ENCODE measurements around the gene GATAD2A.

DNA sequence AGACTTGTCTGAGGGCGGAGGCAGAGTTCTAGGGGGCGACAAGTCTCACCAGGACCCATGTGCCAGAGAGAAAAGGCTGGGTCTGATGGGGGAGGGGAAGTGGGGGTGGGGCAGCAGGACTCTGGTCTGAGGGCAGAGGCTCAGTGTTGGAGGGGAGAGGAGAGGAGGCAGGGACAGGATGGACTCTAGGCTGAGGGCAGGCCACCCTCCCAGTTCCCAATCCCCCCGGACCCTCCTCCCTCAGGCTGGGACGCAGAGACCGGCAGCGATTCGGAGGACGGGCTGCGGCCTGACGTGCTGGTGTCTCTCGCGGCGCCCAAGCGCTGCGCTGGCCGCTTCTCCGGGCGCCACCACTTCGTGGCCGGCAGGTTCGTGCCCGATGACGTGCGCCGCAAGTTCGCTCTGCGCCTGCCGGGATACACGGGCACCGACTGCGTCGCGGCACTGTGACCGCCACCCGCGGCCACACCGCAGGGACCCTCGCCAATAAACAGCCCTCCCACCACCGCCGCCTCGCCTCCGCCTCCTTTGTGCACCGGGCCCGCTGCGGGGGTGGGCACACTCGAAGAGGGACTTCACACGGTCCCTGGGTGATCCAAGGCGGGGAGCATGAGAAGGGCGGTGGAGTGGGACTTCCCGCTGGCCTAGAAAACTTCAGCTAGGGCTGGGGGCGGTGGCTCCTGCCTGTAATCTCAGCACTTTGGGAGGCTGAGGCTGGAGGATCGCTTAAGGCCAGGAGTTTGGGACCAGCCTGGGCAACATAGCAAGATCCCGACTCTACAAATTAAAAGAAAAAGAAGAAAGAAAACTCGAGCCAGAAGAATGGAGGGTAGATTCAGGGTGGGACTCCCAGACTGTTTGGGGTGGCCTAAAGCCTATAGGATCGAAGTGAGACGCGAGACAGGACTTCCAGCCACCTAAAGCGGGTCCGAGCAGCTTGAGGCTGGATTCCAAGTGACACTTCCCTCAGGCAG is 131.9 kb downstream of the GATAD2A start:
- TF ChIP-seq POLR2A (IDR thresholded peaks at IDR 0.05; ENCODE audit: low read depth): no peak
- TF ChIP-seq, protein P1, sequence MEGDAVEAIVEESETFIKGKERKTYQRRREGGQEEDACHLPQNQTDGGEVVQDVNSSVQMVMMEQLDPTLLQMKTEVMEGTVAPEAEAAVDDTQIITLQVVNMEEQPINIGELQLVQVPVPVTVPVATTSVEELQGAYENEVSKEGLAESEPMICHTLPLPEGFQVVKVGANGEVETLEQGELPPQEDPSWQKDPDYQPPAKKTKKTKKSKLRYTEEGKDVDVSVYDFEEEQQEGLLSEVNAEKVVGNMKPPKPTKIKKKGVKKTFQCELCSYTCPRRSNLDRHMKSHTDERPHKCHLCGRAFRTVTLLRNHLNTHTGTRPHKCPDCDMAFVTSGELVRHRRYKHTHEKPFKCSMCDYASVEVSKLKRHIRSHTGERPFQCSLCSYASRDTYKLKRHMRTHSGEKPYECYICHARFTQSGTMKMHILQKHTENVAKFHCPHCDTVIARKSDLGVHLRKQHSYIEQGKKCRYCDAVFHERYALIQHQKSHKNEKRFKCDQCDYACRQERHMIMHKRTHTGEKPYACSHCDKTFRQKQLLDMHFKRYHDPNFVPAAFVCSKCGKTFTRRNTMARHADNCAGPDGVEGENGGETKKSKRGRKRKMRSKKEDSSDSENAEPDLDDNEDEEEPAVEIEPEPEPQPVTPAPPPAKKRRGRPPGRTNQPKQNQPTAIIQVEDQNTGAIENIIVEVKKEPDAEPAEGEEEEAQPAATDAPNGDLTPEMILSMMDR (IDR thresholded peaks at IDR 0.05): no peak

Data from esophagus muscularis mucosa (tissue), 3 donors.